CD4-positive, alpha-beta T cell treated with Interleukin-17A for 1 hour (primary cell): Measurements from ENCODE around the gene S1PR4.
A peak's percentile ranks its signal among the peaks of the same experiment; 100 is the strongest.
"Not testable (repeated sequence)": the region's sequence is repeated elsewhere in the genome, so short reads cannot be mapped to it uniquely, and the experiment has no call there.

Experiments
- DNase-seq: peaks from one replicate; pipeline ENCODE4 v3.0.0-alpha.2; 2020

The S1PR4 gene

DNA sequence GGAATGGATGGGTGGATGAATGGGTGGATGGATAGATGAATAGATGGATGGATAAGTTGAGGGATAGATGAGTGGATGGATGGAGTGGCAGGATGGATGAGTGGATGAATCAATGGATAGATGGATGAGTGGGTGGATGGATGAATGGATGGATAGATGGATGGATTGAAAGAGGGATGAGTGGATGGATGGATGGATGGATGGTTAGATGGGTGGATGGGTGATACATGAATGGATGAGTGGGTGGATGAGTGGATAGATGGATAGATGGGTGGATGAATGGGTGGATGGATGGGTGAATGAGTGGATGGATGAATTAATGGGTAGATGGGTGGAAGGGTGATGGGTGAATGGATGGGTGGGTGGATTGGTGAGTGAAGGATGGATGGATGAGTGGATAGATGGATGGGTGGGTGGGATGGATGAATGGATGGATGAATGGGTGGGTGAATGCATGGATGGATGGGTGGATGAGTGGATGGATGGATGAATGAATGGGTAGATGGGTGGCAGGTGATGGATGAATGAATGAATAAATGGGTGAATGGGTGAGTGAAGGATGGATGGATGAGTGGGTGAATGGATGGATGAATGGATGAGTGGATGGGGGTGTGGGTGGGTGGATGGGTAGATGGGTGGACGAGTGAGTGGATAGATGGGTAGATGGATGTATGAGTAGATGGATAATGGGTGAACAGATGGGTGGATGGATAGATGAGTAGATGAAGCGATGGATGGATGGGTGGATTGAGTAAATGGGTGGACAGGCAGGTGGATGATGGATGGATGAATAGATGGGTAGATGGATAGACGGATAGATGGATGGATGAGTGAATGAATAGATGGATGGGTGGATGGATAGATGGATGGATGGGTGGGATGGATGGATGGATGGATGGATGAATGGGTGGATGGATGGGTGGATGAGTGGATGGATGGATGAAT lies 25.0 kb upstream of the S1PR4 start:
- DNase-seq, result no peak

DNA sequence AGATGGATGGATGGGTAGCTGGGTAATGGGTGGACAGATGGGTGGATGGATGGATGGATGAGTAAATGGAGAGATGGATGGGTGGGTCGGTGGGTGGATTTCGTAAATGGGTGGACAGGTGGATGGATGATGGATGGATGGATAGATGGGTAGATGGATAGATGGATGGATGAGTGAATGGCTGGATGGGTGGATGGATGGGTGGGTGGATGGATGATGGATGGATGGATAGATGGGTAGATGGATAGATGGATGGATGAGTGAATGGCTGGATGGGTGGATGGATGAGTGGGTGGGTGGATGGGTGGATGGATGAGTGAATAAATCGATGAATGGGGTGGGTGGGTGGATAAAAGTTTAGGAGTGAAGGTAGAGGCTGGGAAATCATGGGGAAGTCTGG lies 24.1 kb upstream of the S1PR4 start:
- DNase-seq, result not testable (repeated sequence)

GRCh38 chr19:3154957-3155736 lies 23.4 kb upstream of the S1PR4 start:
- peak; percentile 91 for DNase-seq

DNA sequence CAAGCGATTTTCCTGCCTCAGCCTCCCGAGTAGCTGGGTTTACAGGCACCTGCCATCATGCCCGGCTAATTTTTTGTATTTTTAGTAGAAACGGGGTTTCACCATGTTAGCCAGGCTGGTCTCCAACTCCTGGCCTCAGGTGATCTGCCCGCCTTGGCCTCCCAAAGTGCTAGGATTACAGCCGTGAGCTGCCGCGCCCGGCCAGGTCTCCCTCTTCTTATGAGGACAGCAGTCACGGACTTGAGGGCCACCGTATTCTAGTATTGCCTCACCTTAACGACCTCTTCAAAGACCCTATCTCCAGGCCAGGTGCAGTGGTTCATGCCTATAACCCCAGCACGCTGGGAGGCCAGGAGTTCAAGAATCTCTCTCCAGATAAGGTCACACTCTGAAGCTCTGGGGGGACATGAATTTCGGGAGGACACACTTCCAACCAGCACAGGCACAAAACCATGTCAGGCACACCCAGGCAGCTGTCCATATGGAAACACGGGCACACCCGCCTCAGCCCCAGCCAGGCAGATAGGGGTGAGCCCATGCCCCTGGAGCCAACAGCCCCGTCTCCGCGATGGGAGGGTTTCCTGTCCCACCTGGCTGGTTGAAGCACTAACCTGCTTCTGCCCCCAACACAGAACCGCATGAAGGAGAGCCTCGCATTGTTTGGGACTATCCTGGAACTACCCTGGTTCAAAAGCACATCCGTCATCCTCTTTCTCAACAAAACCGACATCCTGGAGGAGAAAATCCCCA lies 21.3 kb upstream of the S1PR4 start:
- DNase-seq, result no peak

DNA sequence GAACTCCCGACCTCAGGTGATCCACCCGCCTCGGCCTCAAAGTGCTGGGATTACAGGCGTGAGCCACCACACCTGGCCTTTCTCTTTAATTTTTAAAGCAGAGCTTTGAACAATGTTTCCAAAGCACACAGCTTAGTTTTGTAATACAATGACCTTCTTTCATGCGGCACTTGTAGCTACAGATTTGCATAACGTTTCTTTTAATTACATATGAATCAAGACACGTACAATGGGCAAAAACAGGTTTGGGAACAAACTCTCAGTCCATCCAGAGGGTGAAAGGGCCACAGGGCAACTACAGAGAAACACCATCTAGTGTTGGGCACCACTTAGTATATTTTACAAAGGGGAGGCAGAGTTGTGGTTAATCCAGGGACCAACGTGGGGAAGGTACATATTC lies 19.0 kb upstream of the S1PR4 start:
- no peak for DNase-seq

DNA sequence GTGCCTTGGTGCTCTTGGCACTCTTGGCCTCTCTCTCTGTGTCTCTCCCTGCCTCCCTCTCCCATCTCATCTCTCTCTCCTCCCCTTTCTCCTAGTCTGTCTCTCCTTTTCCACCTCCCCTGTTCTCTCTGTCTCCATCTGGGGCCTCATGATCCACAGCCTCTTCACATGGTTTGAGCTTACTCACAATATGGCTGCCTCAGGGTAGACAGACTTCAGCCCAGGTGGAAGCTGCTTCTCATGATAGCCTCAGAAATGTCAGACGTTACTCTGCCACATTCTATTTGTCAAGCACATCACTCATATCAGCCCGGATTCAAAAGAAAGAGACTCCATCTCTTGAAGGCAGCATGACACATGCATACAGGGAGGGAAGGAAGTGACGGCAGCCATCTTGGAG lies 18.4 kb upstream of the S1PR4 start:
- no peak for DNase-seq

GRCh38 chr19:3161453-3161852 lies 17.1 kb upstream of the S1PR4 start:
- DNase-seq, result no peak

- peak; percentile 42 for DNase-seq
Measured at GRCh38 chr19:3162418-3163229, 15.9 kb upstream of the S1PR4 start.

- peak; percentile 85 for DNase-seq
Measured at GRCh38 chr19:3163230-3163886, 15.2 kb upstream of the S1PR4 start.

- DNase-seq, result no peak
Measured at GRCh38 chr19:3163943-3164342, 14.6 kb upstream of the S1PR4 start.

- no peak for DNase-seq
Measured at GRCh38 chr19:3167533-3168272, 10.9 kb upstream of the S1PR4 start.

GRCh38 chr19:3171894-3172672 lies 6.5 kb upstream of the S1PR4 start:
- no peak for DNase-seq

DNA sequence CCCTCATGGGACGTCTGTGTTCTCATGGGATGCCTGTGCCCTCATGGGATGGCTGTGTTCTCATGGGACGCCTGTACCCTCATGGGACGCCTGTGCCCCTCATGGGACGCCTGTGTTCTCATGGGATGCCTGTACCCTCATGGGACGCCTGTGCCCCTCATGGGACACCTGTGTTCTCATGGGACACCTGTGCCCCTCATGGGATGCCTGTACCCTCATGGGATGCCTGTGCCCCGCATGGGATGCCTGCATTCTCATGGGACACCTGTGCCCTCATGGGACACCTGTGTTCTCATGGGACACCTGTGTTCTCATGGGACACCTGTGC lies 5.9 kb upstream of the S1PR4 start:
- not testable (repeated sequence) for DNase-seq

DNA sequence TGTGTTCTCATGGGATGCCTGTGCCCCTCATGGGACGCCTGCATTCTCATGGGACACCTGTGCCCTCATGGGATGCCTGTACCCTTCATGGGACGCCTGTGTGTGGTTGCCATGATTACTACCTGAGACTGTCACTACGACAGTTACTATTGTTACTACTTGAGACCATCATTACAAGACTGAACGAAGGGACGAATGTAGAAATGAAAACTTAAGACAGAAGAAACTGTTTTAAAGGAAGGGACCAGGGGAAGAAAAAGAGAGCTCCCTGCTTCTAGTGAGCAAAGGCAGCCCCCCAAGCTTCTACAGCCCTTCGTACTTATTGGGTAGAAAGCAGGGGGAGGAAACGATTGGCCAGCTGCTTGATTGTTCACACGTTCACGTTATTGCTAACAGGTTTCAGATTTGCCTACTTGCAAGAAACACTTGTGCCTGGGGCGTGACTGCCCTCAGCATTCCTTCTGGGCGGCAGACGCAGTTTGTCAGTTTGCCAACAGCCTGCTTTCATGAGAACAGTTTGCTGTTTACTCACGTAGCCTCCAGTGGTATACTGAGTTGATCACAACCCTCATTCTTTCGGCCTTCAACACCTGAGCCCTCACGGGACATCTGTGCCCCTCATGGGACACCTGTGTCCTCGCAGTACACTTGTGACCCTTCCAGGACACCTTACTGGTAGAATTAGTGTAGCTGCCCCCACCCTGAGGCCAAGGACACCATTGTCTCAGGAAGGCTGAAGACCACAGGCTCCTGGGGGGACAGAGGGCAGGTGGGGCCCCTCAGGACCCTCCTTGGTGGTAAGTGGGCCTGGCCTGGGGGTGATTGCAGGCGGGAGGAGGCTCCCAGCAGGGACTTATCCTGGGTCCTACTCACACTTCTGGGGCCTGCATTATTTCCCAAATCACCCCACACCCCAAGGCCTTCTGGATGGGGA lies 2.5 kb upstream of the S1PR4 start:
- peak; percentile 62 for DNase-seq

- peak; percentile 77 for DNase-seq
Measured at GRCh38 chr19:3176715-3177501, 1.7 kb upstream of the S1PR4 start.

GRCh38 chr19:3178973-3179738 lies 587 bp downstream of the S1PR4 start:
- DNase-seq, result peak; percentile 38

GRCh38 chr19:3179739-3180293 lies 1.2 kb downstream of the S1PR4 start:
- no peak for DNase-seq
